Peyer's patch (tissue), 4 donors: ENCODE measurements around the gene GSAP.

Experiments used
- CTCF ChIP-seq, 6 experiments: fragments of 450-650 bp in 4 of 6; fragments of 200-600 bp in 2 of 6; sonication (generic) in 1 of 6; IDR thresholded peaks; one replicate each; pipeline ENCODE4 v1.5.1; 2017 to 2019; ENCODE audit warnings: antibody characterized with exemption in 6 of 6, mild to moderate bottlenecking in 3 of 6, moderate library complexity in 1 of 6
- POLR2A ChIP-seq, 2 donors: fragments of 450-650 bp; IDR thresholded peaks; one replicate each; pipeline ENCODE4 v1.5.1; 2017; ENCODE audit warnings: antibody characterized with exemption in 2 of 2, mild to moderate bottlenecking in 2 of 2, moderate library complexity in 2 of 2

GRCh38 chr7:77309714-77310220 is 106.4 kb downstream of the GSAP start:
- TF ChIP-seq CTCF (IDR thresholded peaks at IDR 0.05): no peak
- TF ChIP-seq POLR2A (IDR thresholded peaks at IDR 0.05): no peak
